Muscle of arm (tissue), 12 donors: ENCODE measurements around the gene WFS1. TPM values are rescaled to one million over a fixed set of nuclear protein-coding genes. Genes with fewer than 3 reads are reported as not detected.

ENCODE experiments used
- DNase-seq: peaks from one replicate; pipeline ENCODE4 v3.0.0-alpha.2; 2013
- polyA plus RNA-seq, 12 donors: library from polyadenylated mRNA; unstranded; fragments of 120-200 nt; gene quantifications; one replicate each; pipeline ENCODE4 v1.2.1, GENCODE V29; 2013; ENCODE audit not compliant: insufficient read length in 12 of 12

WFS1 gene
- polyA plus RNA-seq, 12 donors, result 15.4 to 31.7 (median 19.8) TPM; not detected in 1

DNA sequence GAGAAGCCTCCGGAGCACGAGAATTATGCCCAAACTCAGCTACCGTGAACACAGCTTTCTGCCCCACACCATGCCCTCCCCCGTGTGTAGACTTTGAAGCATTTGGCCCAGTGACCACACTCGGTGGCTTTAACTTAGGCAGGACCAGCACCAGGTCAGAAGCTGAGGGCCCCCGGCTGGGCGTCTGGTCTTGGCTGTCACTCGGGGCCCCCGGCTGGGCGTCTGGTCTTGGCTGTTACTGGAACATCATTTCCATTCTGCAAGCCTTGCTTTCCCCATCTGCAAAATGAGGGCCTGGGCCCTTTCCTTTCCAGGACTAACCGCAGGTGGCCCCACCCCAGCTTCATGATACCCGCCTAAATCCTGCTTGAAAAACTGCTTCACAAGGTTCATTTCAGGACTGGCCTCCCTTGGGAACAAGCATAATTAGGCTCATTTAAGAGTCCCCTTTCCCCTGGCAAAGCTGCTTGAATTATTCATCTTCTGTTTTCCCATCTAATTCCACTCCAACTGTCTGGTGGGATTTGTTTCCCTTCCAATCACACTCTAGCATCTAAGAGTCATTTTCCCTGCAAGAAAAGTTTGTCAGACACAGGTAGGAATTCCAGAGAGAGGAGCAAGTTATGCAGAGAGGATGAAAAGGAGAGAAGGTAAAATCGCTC lies 82.5 kb downstream of the WFS1 start:
- no peak for DNase-seq

Other genes starting within 250 kb of the WFS1 start
- under 1 TPM in 3 of 12 donors, not detected in 9; 0.09 to 0.17 (median 0.14) TPM for gene JAKMIP1, start 69.3 kb upstream of the WFS1 start, polyA plus RNA-seq
- 10 to 100 TPM in 1 of 12 donors, 1 to 10 TPM in 2, under 1 TPM in 7, not detected in 2; 0.19 to 14.3 (median 0.27) TPM for gene PPP2R2C, start 202.8 kb downstream of the WFS1 start, polyA plus RNA-seq